Trophoblast cell (in vitro differentiated cells and primary cell): ENCODE results near the gene CAMSAP2.

ENCODE experiments used
- DNase-seq, 2 donors: peaks; one replicate each; pipeline ENCODE4 v3.0.0-alpha.2; 2016
- H2AFZ ChIP-seq: 2 replicates; pipeline ENCODE4 v1.6.1; 2013; ENCODE audit warnings: low read length, moderate library complexity, mild to moderate bottlenecking; ENCODE audit not compliant: insufficient read depth, poor library complexity
- H2AK5ac ChIP-seq: 2 replicates; pipeline ENCODE4 v1.6.1; 2013; ENCODE audit warnings: mild to moderate bottlenecking, low read length
- H2BK120ac ChIP-seq: 2 replicates; pipeline ENCODE4 v1.6.1; 2013; ENCODE audit warnings: low read length, mild to moderate bottlenecking, moderate library complexity; ENCODE audit not compliant: insufficient read depth, poor library complexity
- H2BK12ac ChIP-seq: 2 replicates; pipeline ENCODE4 v1.6.1; 2013; ENCODE audit warnings: mild to moderate bottlenecking, low read length, moderate library complexity
- H2BK5ac ChIP-seq: 2 replicates; pipeline ENCODE4 v1.6.1; 2013; ENCODE audit warnings: low read length, low read depth, moderate library complexity, mild to moderate bottlenecking; ENCODE audit not compliant: poor library complexity
- H3K14ac ChIP-seq: 2 replicates; pipeline ENCODE4 v1.6.1; 2013; ENCODE audit warnings: mild to moderate bottlenecking, low read length
- H3K18ac ChIP-seq: 2 replicates; pipeline ENCODE4 v1.6.1; 2013; ENCODE audit warnings: mild to moderate bottlenecking, low read length
- H3K23ac ChIP-seq: 2 replicates; pipeline ENCODE4 v1.6.1; 2013; ENCODE audit warnings: low read length
- H3K27ac ChIP-seq: 2 replicates; pipeline ENCODE4 v1.5.1; 2013; ENCODE audit warnings: low read depth, mild to moderate bottlenecking, inconsistent platforms, low read length, moderate library complexity
- H3K27me3 ChIP-seq: 2 replicates; pipeline ENCODE4 v1.6.1; 2013; ENCODE audit warnings: inconsistent platforms, mild to moderate bottlenecking, low read length, moderate library complexity; ENCODE audit not compliant: insufficient read depth
- H3K36me3 ChIP-seq, 2 experiments: 1 replicate in 1 of 2; 2 replicates in 1 of 2; pipeline ENCODE4 v1.6.1; 2013; ENCODE audit warnings: low read length in 2 of 2, mild to moderate bottlenecking in 2 of 2, moderate library complexity in 1 of 2; ENCODE audit not compliant: insufficient read depth in 2 of 2, control insufficient read depth in 1 of 2
- H3K4ac ChIP-seq: 2 replicates; pipeline ENCODE4 v1.6.1; 2013; ENCODE audit warnings: low read depth, mild to moderate bottlenecking, low read length, moderate library complexity
- H3K4me1 ChIP-seq, 2 experiments: 1 replicate in 1 of 2; 2 replicates in 1 of 2; pipeline ENCODE4 v1.6.1; 2013; ENCODE audit warnings: low read length in 2 of 2, mild to moderate bottlenecking in 2 of 2, moderate library complexity in 1 of 2; ENCODE audit not compliant: insufficient read depth in 2 of 2, control insufficient read depth in 1 of 2
- H3K4me2 ChIP-seq: 2 replicates; pipeline ENCODE4 v1.6.1; 2013; ENCODE audit warnings: inconsistent platforms, mild to moderate bottlenecking, low read length, moderate library complexity
- H3K4me3 ChIP-seq: 2 replicates; pipeline ENCODE4 v1.5.1; 2013; ENCODE audit warnings: mild to moderate bottlenecking, low read depth, low read length, inconsistent platforms
- H3K79me1 ChIP-seq: one replicate; pipeline ENCODE4 v1.6.1; 2013; ENCODE audit warnings: low read length
- H3K79me2 ChIP-seq: 2 replicates; pipeline ENCODE4 v1.6.1; 2013; ENCODE audit warnings: low read length, mild to moderate bottlenecking; ENCODE audit not compliant: control insufficient read depth, insufficient read depth, poor library complexity
- H3K9ac ChIP-seq: 2 replicates; pipeline ENCODE4 v1.6.1; 2013; ENCODE audit warnings: mild to moderate bottlenecking, low read length
- H3K9me3 ChIP-seq: 2 replicates; pipeline ENCODE4 v1.6.1; 2013; ENCODE audit warnings: low read depth, mild to moderate bottlenecking, control low read depth, inconsistent platforms, low read length; ENCODE audit not compliant: insufficient read depth
- H4K12ac ChIP-seq: 2 replicates; pipeline ENCODE4 v1.6.1; 2013; ENCODE audit warnings: low read depth, mild to moderate bottlenecking, low read length, moderate library complexity
- H4K8ac ChIP-seq: 2 replicates; pipeline ENCODE4 v1.6.1; 2013; ENCODE audit warnings: low read depth, mild to moderate bottlenecking, low read length, moderate library complexity
- H4K91ac ChIP-seq: one replicate; pipeline ENCODE4 v1.6.1; 2013; ENCODE audit warnings: low read depth, mild to moderate bottlenecking, low read length, moderate library complexity
- WGBS: extraction: QIAGEN DNeasy Blood & Tissue Kit; methylation state at CpG from one replicate; pipeline ENCODE4 v1.1.7; 2013; ENCODE audit warnings: missing lambda C conversion rate; ENCODE audit not compliant: insufficient read length, insufficient coverage; ENCODE audit errors: extremely low coverage; 5-methylcytosine and 5-hydroxymethylcytosine counted together

The CAMSAP2 gene

DNA sequence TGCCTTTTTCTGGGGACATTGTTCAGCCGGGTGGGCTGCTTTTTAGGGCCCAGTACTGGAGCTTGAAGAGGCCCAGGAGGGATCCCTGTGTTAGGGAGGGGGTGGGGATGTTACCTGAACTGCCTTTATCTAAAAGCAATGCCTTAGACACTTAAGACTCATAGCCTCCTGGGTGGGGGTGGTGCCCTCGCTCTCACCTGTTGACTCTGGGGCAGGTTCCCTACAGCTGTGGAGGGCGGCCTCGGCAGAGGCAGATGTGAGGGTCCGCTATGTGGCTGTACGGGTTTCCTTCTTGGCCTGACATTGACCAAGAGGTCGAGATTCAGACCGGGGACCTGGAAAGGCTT is 156.7 kb downstream of the CAMSAP2 start:
- H2BK5ac ChIP-seq, result peak overlapping the region; percentile 63
- H3K23ac ChIP-seq, result no peak overlapping the region
- no peak for DNase-seq
- no peak overlapping the region for H3K9ac ChIP-seq
- no CpG with 5 or more reads among the region's 8 CpGs for WGBS
- H3K18ac ChIP-seq, result peak overlapping the region; percentile 81
- H3K27ac ChIP-seq, result peak overlapping the region; percentile 82
- H3K9me3 ChIP-seq, result no peaks in the 10 kb centered on the region
- peak overlapping the region; percentile 71 for H2BK12ac ChIP-seq
- peaks cover 36% of the 10 kb centered on the region for H3K79me2 ChIP-seq
- peak overlapping the region; percentile 60 for H2AK5ac ChIP-seq
- H3K36me3 ChIP-seq, result peaks cover 15 to 26% of the 10 kb centered on the region in 2 experiments
- H3K4me1 ChIP-seq, result peaks cover 58 to 66% of the 10 kb centered on the region in 2 experiments
- H4K12ac ChIP-seq, result no peak overlapping the region
- H3K14ac ChIP-seq, result peak overlapping the region; percentile 54
- H4K91ac ChIP-seq, result peak overlapping the region; percentile 79
- peaks cover 55% of the 10 kb centered on the region for H3K79me1 ChIP-seq
- H3K4ac ChIP-seq, result peak overlapping the region; percentile 68
- peak overlapping the region; percentile 19 for H3K4me3 ChIP-seq
- peak overlapping the region; percentile 57 for H2BK120ac ChIP-seq
- H2AFZ ChIP-seq, result no peak overlapping the region
- H3K27me3 ChIP-seq, result no peaks in the 10 kb centered on the region
- peak overlapping the region; percentile 77 for H4K8ac ChIP-seq
- peak overlapping the region; percentile 34 for H3K4me2 ChIP-seq

DNA sequence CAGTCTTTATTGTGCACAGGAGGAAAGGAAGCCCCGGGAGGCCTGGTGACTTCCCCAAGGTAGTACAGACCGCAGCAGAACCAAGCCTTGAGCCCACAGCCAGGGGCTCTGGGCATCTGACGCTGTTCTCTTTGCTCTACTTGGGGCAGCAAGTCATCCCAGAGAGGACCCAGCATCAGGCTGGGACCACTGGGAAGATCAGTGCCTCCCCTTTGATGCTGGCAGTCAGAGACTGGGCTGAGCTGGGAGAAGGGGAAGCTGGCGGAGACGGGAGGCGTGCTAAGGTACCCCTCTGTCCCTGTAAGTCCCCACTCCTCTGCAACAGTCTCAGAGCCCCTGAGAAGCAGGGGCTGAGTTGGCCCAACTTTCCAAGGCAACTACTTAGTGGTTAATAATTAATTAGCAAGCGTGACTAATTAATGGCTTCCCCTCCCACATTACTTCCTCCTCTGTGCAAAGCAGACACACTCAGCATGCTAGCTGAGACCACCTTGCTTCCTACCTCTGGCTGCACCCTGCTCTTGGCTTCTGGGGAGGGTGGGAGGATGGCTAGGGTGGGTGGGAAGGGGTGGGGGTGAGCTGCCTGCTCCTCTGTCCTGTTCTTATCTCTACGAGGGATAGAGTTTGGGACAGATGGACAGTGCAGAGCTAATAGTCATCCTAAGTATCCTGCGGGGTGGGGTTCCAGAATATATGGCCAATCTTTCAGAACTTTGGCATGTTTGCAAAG is 157.3 kb downstream of the CAMSAP2 start:
- H4K8ac ChIP-seq, result peak overlapping the region; percentile 77
- no peaks in the 10 kb centered on the region for H3K27me3 ChIP-seq
- no peak overlapping the region for H3K23ac ChIP-seq
- DNase-seq, result peak; percentile 32 to 39
- WGBS, result no CpG with 5 or more reads among the region's 9 CpGs
- no peak overlapping the region for H3K9ac ChIP-seq
- peaks cover 21 to 31% of the 10 kb centered on the region in 2 experiments for H3K36me3 ChIP-seq
- peak overlapping the region; percentile 25 for H2AFZ ChIP-seq
- peak overlapping the region; percentile 82 for H3K27ac ChIP-seq
- H3K4me3 ChIP-seq, result no peak overlapping the region
- H3K9me3 ChIP-seq, result no peaks in the 10 kb centered on the region
- no peak overlapping the region for H4K12ac ChIP-seq
- H2AK5ac ChIP-seq, result peak overlapping the region; percentile 88
- peak overlapping the region; percentile 68 for H3K4ac ChIP-seq
- H2BK5ac ChIP-seq, result peak overlapping the region; percentile 63
- peak overlapping the region; percentile 79 for H4K91ac ChIP-seq
- peak overlapping the region; percentile 71 for H3K14ac ChIP-seq
- H3K79me1 ChIP-seq, result peaks cover 52% of the 10 kb centered on the region
- H3K4me1 ChIP-seq, result peaks cover 59 to 68% of the 10 kb centered on the region in 2 experiments
- peak overlapping the region; percentile 87 for H2BK12ac ChIP-seq
- H3K18ac ChIP-seq, result peak overlapping the region; percentile 81
- H3K79me2 ChIP-seq, result peaks cover 36% of the 10 kb centered on the region
- H3K4me2 ChIP-seq, result peak overlapping the region; percentile 52
- H2BK120ac ChIP-seq, result peak overlapping the region; percentile 57

DNA sequence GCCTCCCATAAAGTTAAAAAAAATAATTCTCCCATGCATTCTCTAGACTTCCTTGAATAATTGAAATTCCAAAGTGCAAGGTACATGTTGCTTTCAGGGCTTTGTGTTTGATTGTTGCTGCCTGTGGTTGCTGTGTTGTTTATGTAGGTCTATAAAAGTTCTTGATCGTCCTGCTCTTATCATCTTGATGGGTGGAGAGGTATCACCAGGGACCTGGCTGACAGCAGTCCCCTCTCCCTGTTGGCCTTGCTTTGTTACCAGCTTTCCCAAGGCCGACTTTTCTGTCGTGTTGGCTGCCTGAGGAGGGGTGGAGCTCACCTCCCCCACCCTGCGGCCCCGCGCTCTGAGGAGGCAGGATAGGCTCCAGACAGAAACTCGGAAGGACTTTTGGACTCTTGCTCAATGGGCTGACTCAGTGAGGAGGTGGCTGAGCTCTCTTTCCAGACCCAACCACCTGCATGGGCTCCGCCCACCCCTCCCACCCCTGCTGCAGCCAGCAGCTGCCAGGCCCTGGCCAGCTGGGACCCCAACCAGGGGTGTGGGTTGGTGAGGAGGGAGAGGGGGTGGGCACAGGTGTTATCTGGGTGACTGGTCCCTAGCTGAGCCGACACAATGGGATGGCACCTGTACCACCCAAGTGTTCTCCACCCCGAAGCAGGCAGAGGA is 158.0 kb downstream of the CAMSAP2 start:
- Histone ChIP-seq H2AK5ac (no peak overlapping the region), H3K23ac (no peak overlapping the region), H3K4me3 (no peak overlapping the region), H2BK120ac (peak overlapping the region; percentile 71), H3K9me3 (no peaks in the 10 kb centered on the region), H3K79me2 (peaks cover 34% of the 10 kb centered on the region), H2AFZ (no peak overlapping the region), H3K4me2 (peak overlapping the region; percentile 52), H4K8ac (no peak overlapping the region), H4K12ac (no peak overlapping the region), H3K4ac (peak overlapping the region; percentile 41), H3K4me1 (peaks cover 62 to 75% of the 10 kb centered on the region in 2 experiments), H2BK12ac (no peak overlapping the region), H3K36me3 (peaks cover 28 to 38% of the 10 kb centered on the region in 2 experiments), H3K18ac (peak overlapping the region; percentile 13), H2BK5ac (peak overlapping the region; percentile 0), H3K27me3 (no peaks in the 10 kb centered on the region), H3K79me1 (peaks cover 45% of the 10 kb centered on the region), H3K27ac (peak overlapping the region; percentile 82), H3K9ac (no peak overlapping the region), H3K14ac (no peak overlapping the region), H4K91ac (peak overlapping the region; percentile 84)
- no CpG with 5 or more reads among the region's 10 CpGs for WGBS
- DNase-seq, result peak; percentile 86 to 91

DNA sequence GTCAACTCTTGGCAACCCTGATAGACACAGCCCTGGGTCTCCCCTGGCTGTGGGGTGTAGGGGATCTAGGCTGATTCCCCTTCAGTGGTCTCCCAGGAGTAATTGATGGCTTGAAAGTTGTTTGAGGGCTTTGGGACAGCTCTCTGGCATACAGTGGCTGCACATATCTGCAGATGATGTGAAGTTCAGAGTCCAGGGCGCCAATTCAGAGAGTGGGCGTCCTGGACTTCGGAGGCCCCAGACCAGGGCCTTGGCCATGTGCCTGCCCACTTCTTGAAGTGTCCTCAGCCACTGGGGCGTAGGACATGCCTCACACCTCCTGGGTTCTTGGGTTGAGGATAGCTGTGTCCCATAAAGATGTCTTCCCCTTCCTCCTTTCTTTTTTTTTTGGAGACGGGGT is 158.6 kb downstream of the CAMSAP2 start:
- peak overlapping the region; percentile 41 for H3K4ac ChIP-seq
- H3K9me3 ChIP-seq, result no peaks in the 10 kb centered on the region
- peak overlapping the region; percentile 1 for H2AK5ac ChIP-seq
- peaks cover 34% of the 10 kb centered on the region for H3K79me2 ChIP-seq
- no peak overlapping the region for H2AFZ ChIP-seq
- no peak overlapping the region for H3K4me2 ChIP-seq
- peaks cover 34 to 44% of the 10 kb centered on the region in 2 experiments for H3K36me3 ChIP-seq
- H3K4me1 ChIP-seq, result peaks cover 66 to 76% of the 10 kb centered on the region in 2 experiments
- peak overlapping the region; percentile 82 for H3K27ac ChIP-seq
- peak overlapping the region; percentile 44 for H3K14ac ChIP-seq
- H3K27me3 ChIP-seq, result no peaks in the 10 kb centered on the region
- no CpG with 5 or more reads among the region's 5 CpGs for WGBS
- DNase-seq, result no peak
- H4K8ac ChIP-seq, result no peak overlapping the region
- no peak overlapping the region for H3K23ac ChIP-seq
- H4K91ac ChIP-seq, result peak overlapping the region; percentile 84
- peak overlapping the region; percentile 27 for H4K12ac ChIP-seq
- no peak overlapping the region for H3K9ac ChIP-seq
- H2BK120ac ChIP-seq, result peak overlapping the region; percentile 71
- H2BK12ac ChIP-seq, result peak overlapping the region; percentile 67
- H3K79me1 ChIP-seq, result peaks cover 40% of the 10 kb centered on the region
- peak overlapping the region; percentile 42 for H3K18ac ChIP-seq
- peak overlapping the region; percentile 0 for H2BK5ac ChIP-seq
- no peak overlapping the region for H3K4me3 ChIP-seq
